Brain microvascular endothelial cell (primary cell): Measurements from ENCODE around the gene C12orf42.

Experiments
- DNase-seq: peaks from one replicate; pipeline ENCODE4 v3.0.0-alpha.2; 2020
- H3K27ac ChIP-seq: fragments of 250-450 bp; sonication (Bioruptor Pico); 2 replicates; pipeline ENCODE4 v1.5.1; 2020; ENCODE audit warnings: mild to moderate bottlenecking, moderate library complexity
- H3K27me3 ChIP-seq: fragments of 250-450 bp; sonication (Bioruptor Pico); replicated peaks from 2 replicates; pipeline ENCODE4 v1.5.1; 2020; ENCODE audit warnings: mild to moderate bottlenecking
- H3K36me3 ChIP-seq: fragments of 250-450 bp; sonication (Bioruptor Pico); replicated peaks from 2 replicates; pipeline ENCODE4 v1.5.1; 2020; ENCODE audit warnings: mild to moderate bottlenecking
- H3K4me3 ChIP-seq: 2 replicates; pipeline ENCODE4 v1.5.1; 2011; ENCODE audit warnings: low read depth, mild to moderate bottlenecking, control low read depth, low read length, moderate library complexity
- in situ Hi-C: cut with HindIII; loops from 2 replicates; pipeline ENCODE4 v1.10.0; 2017; ENCODE audit warnings: low sequenced_read_pairs, low pct_ligation_motif_present
- TF ChIP-seq, protein P1 (sequence below): IDR thresholded peaks from 2 replicates; pipeline ENCODE4 v1.5.1; 2011; ENCODE audit warnings: low read depth, mild to moderate bottlenecking, moderate library complexity, low read length, control low read depth, inconsistent platforms; ENCODE audit errors: missing control alignments

C12orf42 gene

DNA sequence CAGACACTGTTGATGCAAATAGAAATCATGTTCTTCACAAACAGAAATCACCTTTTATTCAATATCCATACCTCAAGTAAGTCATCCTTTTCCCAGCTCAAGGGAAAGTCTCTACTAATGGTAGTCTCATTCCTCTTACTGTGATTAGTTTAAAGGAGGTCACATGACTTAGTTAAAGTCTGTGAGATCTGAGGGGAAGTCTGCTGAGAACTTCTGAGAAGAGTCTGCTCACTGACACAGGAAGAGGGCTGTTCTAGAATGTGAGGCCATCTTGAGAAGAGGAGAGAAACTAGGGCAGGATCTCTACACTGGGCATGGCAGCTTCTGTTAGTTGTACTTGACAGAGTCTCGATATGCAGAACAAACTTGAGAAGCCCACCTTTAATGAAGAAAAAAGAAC lies 146.8 kb downstream of the C12orf42 start:
- H3K27me3 ChIP-seq: no peaks in the 10 kb centered on the region
- in situ Hi-C loops: no loop called here
- no peak for DNase-seq
- H3K27ac ChIP-seq: no peak overlapping the region
- no peaks in the 10 kb centered on the region for H3K36me3 ChIP-seq
- TF ChIP-seq, protein P1, sequence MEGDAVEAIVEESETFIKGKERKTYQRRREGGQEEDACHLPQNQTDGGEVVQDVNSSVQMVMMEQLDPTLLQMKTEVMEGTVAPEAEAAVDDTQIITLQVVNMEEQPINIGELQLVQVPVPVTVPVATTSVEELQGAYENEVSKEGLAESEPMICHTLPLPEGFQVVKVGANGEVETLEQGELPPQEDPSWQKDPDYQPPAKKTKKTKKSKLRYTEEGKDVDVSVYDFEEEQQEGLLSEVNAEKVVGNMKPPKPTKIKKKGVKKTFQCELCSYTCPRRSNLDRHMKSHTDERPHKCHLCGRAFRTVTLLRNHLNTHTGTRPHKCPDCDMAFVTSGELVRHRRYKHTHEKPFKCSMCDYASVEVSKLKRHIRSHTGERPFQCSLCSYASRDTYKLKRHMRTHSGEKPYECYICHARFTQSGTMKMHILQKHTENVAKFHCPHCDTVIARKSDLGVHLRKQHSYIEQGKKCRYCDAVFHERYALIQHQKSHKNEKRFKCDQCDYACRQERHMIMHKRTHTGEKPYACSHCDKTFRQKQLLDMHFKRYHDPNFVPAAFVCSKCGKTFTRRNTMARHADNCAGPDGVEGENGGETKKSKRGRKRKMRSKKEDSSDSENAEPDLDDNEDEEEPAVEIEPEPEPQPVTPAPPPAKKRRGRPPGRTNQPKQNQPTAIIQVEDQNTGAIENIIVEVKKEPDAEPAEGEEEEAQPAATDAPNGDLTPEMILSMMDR: no peak
- H3K4me3 ChIP-seq: no peak overlapping the region

DNA sequence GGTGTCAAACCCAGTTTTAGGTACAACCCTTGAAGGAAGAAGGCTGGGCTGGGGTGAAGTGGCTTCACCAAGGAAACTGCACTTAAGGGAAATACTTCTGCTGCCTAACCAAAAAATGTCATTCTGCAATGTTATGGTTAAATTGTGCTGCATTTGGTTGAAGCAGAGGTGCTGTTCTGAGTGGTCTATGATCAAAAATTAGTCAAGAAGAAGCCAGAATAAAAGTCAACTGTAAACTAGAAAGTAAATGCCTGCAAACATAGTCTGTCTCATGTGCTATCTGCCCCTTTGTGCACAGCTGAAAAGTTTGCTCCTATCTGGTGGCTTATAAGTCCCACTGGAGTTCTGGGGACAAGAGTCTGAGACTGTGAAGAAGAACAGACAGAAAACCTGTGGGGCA lies 158.8 kb downstream of the C12orf42 start:
- TF ChIP-seq, protein P1: no peak
- Histone ChIP-seq H3K36me3 (no peaks in the 10 kb centered on the region), H3K27me3 (no peaks in the 10 kb centered on the region), H3K4me3 (no peak overlapping the region), H3K27ac (no peak overlapping the region)
- in situ Hi-C loops: no loop called here
- DNase-seq: no peak

DNA sequence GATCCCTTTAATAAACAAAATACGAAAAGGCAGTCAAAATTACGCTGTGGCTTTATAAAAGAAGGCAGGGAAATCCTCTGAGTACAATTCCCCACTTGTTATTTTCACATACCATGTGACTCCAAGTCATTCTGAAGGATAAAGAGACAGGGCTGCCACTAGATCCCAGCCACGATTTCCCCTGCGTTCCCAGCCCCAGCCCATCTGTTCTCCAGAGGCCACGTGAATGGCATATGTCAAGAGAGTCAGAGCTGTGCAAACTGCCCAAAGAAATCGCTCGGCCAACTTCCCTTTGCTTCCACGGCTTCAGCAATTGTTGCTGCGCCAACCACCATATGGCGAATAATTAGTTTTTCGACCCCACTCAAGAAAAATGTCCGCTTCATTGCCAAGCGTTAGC lies 161.3 kb downstream of the C12orf42 start:
- no peak overlapping the region for H3K4me3 ChIP-seq
- no peak for DNase-seq
- TF ChIP-seq, protein P1: no peak
- no peak overlapping the region for H3K27ac ChIP-seq
- H3K36me3 ChIP-seq: no peaks in the 10 kb centered on the region
- in situ Hi-C loops: no loop called here
- no peaks in the 10 kb centered on the region for H3K27me3 ChIP-seq

DNA sequence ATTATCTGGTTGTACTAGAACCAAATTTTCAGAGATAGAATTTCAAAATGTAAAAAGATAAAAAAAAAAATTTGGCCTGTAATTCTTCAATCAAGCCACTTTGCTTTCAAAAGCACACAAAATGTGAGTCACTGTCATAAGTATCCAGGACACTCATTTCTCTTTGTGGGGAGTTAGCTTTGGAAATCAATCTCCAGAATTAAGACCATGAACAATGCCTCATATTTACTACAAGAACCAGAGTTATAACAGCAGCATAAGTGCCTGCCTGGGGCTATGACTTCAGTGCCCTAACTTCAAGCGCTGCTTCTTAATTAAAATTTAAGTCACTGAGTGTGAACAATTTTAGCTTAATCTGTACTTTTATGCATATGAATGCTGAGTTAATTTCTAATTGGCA lies 162.1 kb downstream of the C12orf42 start:
- TF ChIP-seq, protein P1: no peak
- H3K36me3 ChIP-seq: no peaks in the 10 kb centered on the region
- in situ Hi-C loops: no loop called here
- no peaks in the 10 kb centered on the region for H3K27me3 ChIP-seq
- no peak for DNase-seq
- H3K4me3 ChIP-seq: no peak overlapping the region
- H3K27ac ChIP-seq: no peak overlapping the region

DNA sequence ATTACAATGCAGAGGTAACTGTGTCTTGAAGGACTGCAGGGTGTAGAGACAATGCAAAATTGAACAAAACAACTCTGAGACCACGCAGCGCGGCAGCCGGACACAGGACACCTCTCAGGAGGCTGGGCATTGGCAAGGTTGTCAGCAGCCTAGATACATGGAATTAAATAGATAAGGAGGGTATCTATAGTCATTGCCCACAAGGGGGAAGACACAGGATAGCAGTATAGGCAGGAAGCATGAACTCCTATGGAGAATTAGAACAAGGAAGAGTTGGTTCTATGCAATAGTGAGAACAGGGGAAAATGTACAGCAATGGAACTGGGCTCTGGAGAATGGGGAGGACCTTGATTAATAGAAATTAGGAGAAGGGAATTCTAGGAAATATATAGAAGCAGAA lies 164.1 kb downstream of the C12orf42 start:
- in situ Hi-C loops: no loop called here

DNA sequence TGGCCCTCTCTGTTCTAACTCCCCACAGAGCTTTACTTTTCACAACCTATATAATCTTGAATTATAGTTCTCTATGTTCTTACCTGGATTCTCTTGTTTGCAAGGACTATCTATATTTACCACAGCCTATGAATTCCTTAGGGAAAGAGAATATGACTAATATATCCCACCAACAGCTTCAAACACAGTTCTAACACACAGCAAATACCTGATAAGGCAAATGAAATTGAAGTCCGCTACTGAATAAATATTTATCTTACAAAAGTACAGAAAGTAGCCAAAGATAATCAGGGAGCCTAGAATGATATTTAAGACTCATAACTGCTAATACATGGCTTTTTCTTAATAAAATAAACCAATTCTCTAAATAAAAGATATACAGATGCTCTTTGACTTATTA lies 165.1 kb downstream of the C12orf42 start:
- TF ChIP-seq, protein P1: no peak
- no peaks in the 10 kb centered on the region for H3K36me3 ChIP-seq
- H3K27me3 ChIP-seq: no peaks in the 10 kb centered on the region
- no peak overlapping the region for H3K27ac ChIP-seq
- H3K4me3 ChIP-seq: no peak overlapping the region
- in situ Hi-C loops: no loop called here
- no peak for DNase-seq

More for the DNA sequence above, 164.1 kb downstream of the C12orf42 start:
- H3K27me3 ChIP-seq: no peaks in the 10 kb centered on the region
- H3K27ac ChIP-seq: no peak overlapping the region
- H3K36me3 ChIP-seq: no peaks in the 10 kb centered on the region
- TF ChIP-seq, protein P1: no peak
- DNase-seq: no peak
- no peak overlapping the region for H3K4me3 ChIP-seq
